Measurements from ENCODE around the gene VAPB.

Gene VAPB

GRCh38 chr20:58494923-58495622, 106.0 kb downstream of the VAPB start:
- DNase-seq (ENCODE audit: low read depth, low spot score) = no peak

GRCh38 chr20:58495623-58496428, 106.8 kb downstream of the VAPB start:
- H3K4me3 ChIP-seq (ENCODE audit: low read length) = no peak overlapping the region
- H3K27me3 ChIP-seq (ENCODE audit: control insufficient read depth, insufficient read depth, low read length) = no peaks in the 10 kb centered on the region
- H3K27ac ChIP-seq (ENCODE audit: low read length) = no peak overlapping the region
- no CpG with 5 or more reads among the region's 15 CpGs for WGBS (ENCODE audit: insufficient coverage, insufficient read length)
- no peaks in the 10 kb centered on the region; the same call in 1 of the 2 replicates for H3K36me3 ChIP-seq (ENCODE audit: control insufficient read depth, insufficient read depth, low read length)
- no peak for DNase-seq (ENCODE audit: low read depth, low spot score)
- H3K4me1 ChIP-seq (ENCODE audit: control insufficient read depth, insufficient read depth, low read length) = no peaks in the 10 kb centered on the region; the same call in 1 of the 2 replicates
- no peaks in the 10 kb centered on the region for H3K9me3 ChIP-seq (ENCODE audit: control insufficient read depth, insufficient read depth, low read length)

More at GRCh38 chr20:58494923-58495622, 106.0 kb downstream of the VAPB start:
- no peaks in the 10 kb centered on the region for H3K9me3 ChIP-seq (ENCODE audit: control insufficient read depth, insufficient read depth, low read length)
- H3K4me1 ChIP-seq (ENCODE audit: control insufficient read depth, insufficient read depth, low read length) = peaks cover 2% of the 10 kb centered on the region; the same call in 1 of the 2 replicates
- H3K4me3 ChIP-seq (ENCODE audit: low read length) = no peak overlapping the region
- H3K27ac ChIP-seq (ENCODE audit: low read length) = no peak overlapping the region
- WGBS (ENCODE audit: insufficient coverage, insufficient read length) = no CpG with 5 or more reads among the region's 13 CpGs
- H3K27me3 ChIP-seq (ENCODE audit: control insufficient read depth, insufficient read depth, low read length) = no peaks in the 10 kb centered on the region
- no peaks in the 10 kb centered on the region for H3K36me3 ChIP-seq (ENCODE audit: control insufficient read depth, insufficient read depth, low read length)

DNA sequence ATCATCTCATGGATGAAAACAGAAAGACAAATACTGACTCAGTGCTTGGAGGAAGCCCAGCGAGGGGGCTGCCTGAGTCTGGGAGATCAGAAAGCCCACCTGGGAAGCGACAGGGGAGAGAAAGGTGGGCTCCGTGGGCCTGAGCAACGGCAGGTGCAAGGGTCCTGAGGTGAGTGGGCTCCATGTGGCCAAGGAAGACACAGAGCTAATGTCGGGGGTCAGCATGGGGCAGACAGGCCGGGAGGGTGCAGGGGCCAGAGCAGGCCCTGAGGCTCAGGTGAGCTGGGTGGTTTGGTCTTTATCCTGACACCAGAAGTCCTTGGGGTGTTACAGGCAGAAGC, 107.4 kb downstream of the VAPB start:
- no CpG with 5 or more reads among the region's 6 CpGs for WGBS (ENCODE audit: insufficient coverage, insufficient read length)
- Histone ChIP-seq H3K4me1 (ENCODE audit: control insufficient read depth, insufficient read depth, low read length) (no peaks in the 10 kb centered on the region; the same call in 1 of the 2 replicates), H3K4me3 (ENCODE audit: low read length) (no peak overlapping the region), H3K9me3 (ENCODE audit: control insufficient read depth, insufficient read depth, low read length) (no peaks in the 10 kb centered on the region), H3K27ac (ENCODE audit: low read length) (no peak overlapping the region), H3K36me3 (ENCODE audit: control insufficient read depth, insufficient read depth, low read length) (no peaks in the 10 kb centered on the region; the same call in 1 of the 2 replicates), H3K27me3 (ENCODE audit: control insufficient read depth, insufficient read depth, low read length) (no peaks in the 10 kb centered on the region)
- DNase-seq (ENCODE audit: low read depth, low spot score) = no peak

DNA sequence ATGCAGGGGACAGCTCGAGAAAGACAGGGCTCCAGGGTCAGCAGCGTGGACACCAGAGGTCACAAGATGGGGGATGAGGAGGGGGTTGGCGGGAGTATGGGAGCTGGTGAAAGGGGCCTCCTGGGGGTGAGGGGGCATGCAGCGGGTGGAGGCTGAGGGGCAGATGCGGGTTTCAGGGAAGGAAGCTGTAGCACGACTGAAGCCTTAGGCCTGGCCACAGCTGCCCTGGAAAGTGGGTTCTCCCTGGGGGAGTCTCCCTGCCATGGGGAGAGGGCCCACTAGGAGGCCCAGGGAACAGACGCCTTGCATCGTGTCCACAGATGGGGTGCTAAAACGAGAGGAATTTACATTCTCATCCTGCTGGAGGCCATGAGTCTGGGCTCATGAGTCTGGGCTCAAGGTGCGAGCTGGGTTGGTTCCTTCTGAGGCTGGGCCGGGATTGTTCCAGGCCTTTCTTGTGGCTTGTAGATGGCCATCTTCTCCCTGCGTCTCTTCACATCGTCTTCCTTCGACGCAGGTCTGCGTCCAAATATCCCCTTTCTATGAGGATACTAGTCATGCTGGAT, 108.1 kb downstream of the VAPB start:
- Histone ChIP-seq H3K36me3 (ENCODE audit: control insufficient read depth, insufficient read depth, low read length) (no peaks in the 10 kb centered on the region; the same call in 1 of the 2 replicates), H3K27ac (ENCODE audit: low read length) (no peak overlapping the region), H3K27me3 (ENCODE audit: control insufficient read depth, insufficient read depth, low read length) (no peaks in the 10 kb centered on the region), H3K4me1 (ENCODE audit: control insufficient read depth, insufficient read depth, low read length) (no peaks in the 10 kb centered on the region; the same call in 1 of the 2 replicates), H3K4me3 (ENCODE audit: low read length) (no peak overlapping the region), H3K9me3 (ENCODE audit: control insufficient read depth, insufficient read depth, low read length) (no peaks in the 10 kb centered on the region)
- DNase-seq (ENCODE audit: low read depth, low spot score) = no peak
- WGBS (ENCODE audit: insufficient coverage, insufficient read length) = no CpG with 5 or more reads among the region's 16 CpGs

DNA sequence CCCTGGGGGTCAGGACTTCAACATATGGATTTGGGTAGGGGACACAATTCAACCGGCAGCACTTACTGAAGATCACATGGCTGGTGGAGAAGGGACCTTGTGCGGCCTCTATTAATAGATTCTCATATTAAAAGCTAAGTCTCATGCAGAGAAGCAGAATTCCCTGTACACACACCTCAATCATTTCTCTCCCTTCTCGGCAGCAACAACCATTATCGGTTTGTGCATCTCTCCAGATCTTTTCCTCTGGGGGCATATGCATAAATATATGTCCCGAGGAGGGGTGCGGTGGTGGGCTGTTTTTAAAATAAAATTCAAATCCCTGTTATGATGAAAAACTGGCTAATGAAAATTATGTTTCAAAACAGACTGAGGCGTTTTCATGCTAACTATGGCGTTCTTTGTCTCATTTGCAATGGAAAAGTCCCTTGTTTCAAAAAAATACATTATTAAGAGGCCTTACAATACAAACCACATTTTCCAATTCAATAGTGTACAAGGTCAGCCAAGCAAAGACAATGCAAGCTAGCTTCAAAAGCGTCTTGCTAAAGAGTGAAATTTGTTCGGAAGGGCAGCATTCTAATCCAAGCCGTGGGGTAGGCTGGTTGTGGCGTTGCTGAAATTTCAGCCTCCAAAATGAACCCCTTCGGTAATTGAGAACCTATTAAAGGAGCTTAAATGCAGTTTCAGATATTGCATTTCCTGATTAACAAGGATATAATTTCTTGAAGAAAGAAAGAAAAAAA, 108.9 kb downstream of the VAPB start:
- no peaks in the 10 kb centered on the region for H3K27me3 ChIP-seq (ENCODE audit: control insufficient read depth, insufficient read depth, low read length)
- H3K9me3 ChIP-seq (ENCODE audit: control insufficient read depth, insufficient read depth, low read length) = no peaks in the 10 kb centered on the region
- no CpG with 5 or more reads among the region's 13 CpGs for WGBS (ENCODE audit: insufficient coverage, insufficient read length)
- H3K4me3 ChIP-seq (ENCODE audit: low read length) = no peak overlapping the region
- H3K4me1 ChIP-seq (ENCODE audit: control insufficient read depth, insufficient read depth, low read length) = no peaks in the 10 kb centered on the region; the same call in 1 of the 2 replicates
- no peaks in the 10 kb centered on the region; the same call in 1 of the 2 replicates for H3K36me3 ChIP-seq (ENCODE audit: control insufficient read depth, insufficient read depth, low read length)
- no peak overlapping the region for H3K27ac ChIP-seq (ENCODE audit: low read length)
- DNase-seq (ENCODE audit: low read depth, low spot score) = no peak

DNA sequence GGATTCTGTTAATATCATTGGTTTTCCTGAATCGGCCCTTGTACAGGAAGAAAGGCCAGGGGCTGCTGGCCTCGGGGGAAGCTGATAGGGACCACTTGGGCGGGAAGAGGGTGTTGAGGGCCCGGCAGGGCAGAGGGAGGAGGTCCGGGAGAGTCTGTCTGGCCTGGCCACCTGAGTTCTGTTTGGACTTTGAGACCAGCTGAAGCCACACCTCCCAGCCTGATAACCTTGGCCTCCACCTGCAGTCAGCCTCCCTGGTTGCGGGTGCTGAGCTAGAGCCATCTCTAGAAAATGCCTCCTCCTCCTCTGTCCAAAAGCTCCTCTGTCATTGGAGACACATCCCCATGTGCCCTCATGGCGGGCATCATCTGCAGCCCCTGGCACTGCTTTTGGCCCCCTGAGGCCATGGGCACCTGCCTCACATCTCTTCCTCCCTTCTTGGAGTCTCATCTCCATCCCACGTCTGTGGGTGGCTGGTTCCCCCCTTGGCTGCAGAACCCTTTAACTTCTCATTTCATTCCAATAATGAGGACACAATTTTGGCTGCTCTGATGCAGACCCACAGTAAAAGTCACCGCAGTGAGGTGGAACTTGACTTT, 109.5 kb downstream of the VAPB start:
- Histone ChIP-seq H3K4me1 (ENCODE audit: control insufficient read depth, insufficient read depth, low read length) (no peaks in the 10 kb centered on the region; the same call in 1 of the 2 replicates), H3K27ac (ENCODE audit: low read length) (no peak overlapping the region), H3K36me3 (ENCODE audit: control insufficient read depth, insufficient read depth, low read length) (no peaks in the 10 kb centered on the region; the same call in 1 of the 2 replicates), H3K27me3 (ENCODE audit: control insufficient read depth, insufficient read depth, low read length) (no peaks in the 10 kb centered on the region), H3K9me3 (ENCODE audit: control insufficient read depth, insufficient read depth, low read length) (no peaks in the 10 kb centered on the region), H3K4me3 (ENCODE audit: low read length) (no peak overlapping the region)
- WGBS (ENCODE audit: insufficient coverage, insufficient read length) = no CpG with 5 or more reads among the region's 9 CpGs
- no peak for DNase-seq (ENCODE audit: low read depth, low spot score)

DNA sequence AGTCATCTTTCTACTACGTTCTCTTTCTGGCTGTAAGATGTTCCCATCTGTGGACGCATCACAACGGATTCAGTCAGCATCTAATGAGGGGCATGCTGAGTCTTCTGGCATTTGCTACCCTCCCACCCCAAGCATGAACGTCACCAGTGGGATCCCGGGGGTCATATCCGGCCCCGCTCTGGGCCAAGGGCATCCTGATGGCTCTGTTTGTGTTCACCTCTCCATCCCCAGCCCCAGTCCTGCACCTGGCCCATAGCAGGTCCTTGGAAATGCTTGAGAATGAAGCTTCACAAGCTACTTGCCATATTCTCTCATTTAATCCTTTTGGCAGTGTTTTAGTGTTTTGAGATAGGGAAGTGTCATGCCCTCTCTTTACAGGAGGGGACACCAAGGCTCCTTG, 111.2 kb downstream of the VAPB start:
- no peaks in the 10 kb centered on the region for H3K27me3 ChIP-seq (ENCODE audit: control insufficient read depth, insufficient read depth, low read length)
- no peaks in the 10 kb centered on the region; the same call in 1 of the 2 replicates for H3K4me1 ChIP-seq (ENCODE audit: control insufficient read depth, insufficient read depth, low read length)
- no peak overlapping the region for H3K4me3 ChIP-seq (ENCODE audit: low read length)
- no CpG with 5 or more reads among the region's 7 CpGs for WGBS (ENCODE audit: insufficient coverage, insufficient read length)
- H3K9me3 ChIP-seq (ENCODE audit: control insufficient read depth, insufficient read depth, low read length) = no peaks in the 10 kb centered on the region
- no peak overlapping the region for H3K27ac ChIP-seq (ENCODE audit: low read length)
- DNase-seq (ENCODE audit: low read depth, low spot score) = no peak
- H3K36me3 ChIP-seq (ENCODE audit: control insufficient read depth, insufficient read depth, low read length) = no peaks in the 10 kb centered on the region; the same call in 1 of the 2 replicates

Data from iPS DF 6.9 (cell line).